Measurements from ENCODE around the gene GPR15LG.
"Not testable (repeated sequence)": the region's sequence is repeated elsewhere in the genome, so short reads cannot be mapped to it uniquely, and the experiment has no call there.

The GPR15LG gene

GRCh38 chr10:84156768-84157167 is 16.8 kb upstream of the GPR15LG start:
- peaks cover 33% of the 10 kb centered on the region for H3K4me1 Mint-ChIP-seq (ENCODE audit: low read depth)
- H3K4me3 Mint-ChIP-seq, result peak overlapping the region; percentile 30
- peaks cover 2% of the 10 kb centered on the region for H3K36me3 Mint-ChIP-seq
- peak overlapping the region; percentile 83 for H3K27ac Mint-ChIP-seq
- H3K9me3 Mint-ChIP-seq (ENCODE audit: low read depth), result no peaks in the 10 kb centered on the region
- H3K27me3 Mint-ChIP-seq, result no peaks in the 10 kb centered on the region

GRCh38 chr10:84158061-84158460 is 15.5 kb upstream of the GPR15LG start:
- peaks cover 31% of the 10 kb centered on the region for H3K4me1 Mint-ChIP-seq (ENCODE audit: low read depth)
- no peaks in the 10 kb centered on the region for H3K9me3 Mint-ChIP-seq (ENCODE audit: low read depth)
- no peak overlapping the region for H3K27ac Mint-ChIP-seq
- H3K36me3 Mint-ChIP-seq, result peaks cover 2% of the 10 kb centered on the region
- no peak overlapping the region for H3K4me3 Mint-ChIP-seq
- H3K27me3 Mint-ChIP-seq, result peaks cover under 1% of the 10 kb centered on the region

- peak overlapping the region; percentile 54 for H3K27ac Mint-ChIP-seq
- H3K4me3 Mint-ChIP-seq, result no peak overlapping the region
- H3K36me3 Mint-ChIP-seq, result peaks cover 2% of the 10 kb centered on the region
- H3K27me3 Mint-ChIP-seq, result peaks cover 3% of the 10 kb centered on the region
- H3K9me3 Mint-ChIP-seq (ENCODE audit: low read depth), result no peaks in the 10 kb centered on the region
- H3K4me1 Mint-ChIP-seq (ENCODE audit: low read depth), result peaks cover 26% of the 10 kb centered on the region
Measured at GRCh38 chr10:84158550-84158949, 15.1 kb upstream of the GPR15LG start.

GRCh38 chr10:84159076-84159685 is 14.4 kb upstream of the GPR15LG start:
- peak overlapping the region; percentile 41 for H3K27ac Mint-ChIP-seq
- H3K27me3 Mint-ChIP-seq, result peaks cover 3% of the 10 kb centered on the region
- H3K9me3 Mint-ChIP-seq (ENCODE audit: low read depth), result no peaks in the 10 kb centered on the region
- H3K36me3 Mint-ChIP-seq, result peaks cover 2% of the 10 kb centered on the region
- no peak overlapping the region for H3K4me3 Mint-ChIP-seq
- H3K4me1 Mint-ChIP-seq (ENCODE audit: low read depth), result peaks cover 24% of the 10 kb centered on the region

GRCh38 chr10:84160663-84161362 is 12.8 kb upstream of the GPR15LG start:
- no peaks in the 10 kb centered on the region for H3K36me3 Mint-ChIP-seq
- H3K9me3 Mint-ChIP-seq (ENCODE audit: low read depth), result no peaks in the 10 kb centered on the region

GRCh38 chr10:84163996-84164395 is 9.6 kb upstream of the GPR15LG start:
- Mint-ChIP-seq H3K9me3 (ENCODE audit: low read depth) (no peaks in the 10 kb centered on the region), H3K27me3 (peaks cover 4% of the 10 kb centered on the region), H3K27ac (no peak overlapping the region), H3K36me3 (peaks cover 2% of the 10 kb centered on the region), H3K4me1 (ENCODE audit: low read depth) (peaks cover 4% of the 10 kb centered on the region), H3K4me3 (no peak overlapping the region)

More at GRCh38 chr10:84160663-84161362, 12.8 kb upstream of the GPR15LG start:
- H3K4me3 Mint-ChIP-seq, result no peak overlapping the region
- H3K27me3 Mint-ChIP-seq, result peaks cover 3% of the 10 kb centered on the region
- H3K27ac Mint-ChIP-seq, result no peak overlapping the region
- peaks cover 24% of the 10 kb centered on the region for H3K4me1 Mint-ChIP-seq (ENCODE audit: low read depth)

GRCh38 chr10:84164442-84164841 is 9.2 kb upstream of the GPR15LG start:
- Mint-ChIP-seq H3K27ac (no peak overlapping the region), H3K27me3 (peaks cover 4% of the 10 kb centered on the region), H3K4me3 (no peak overlapping the region), H3K9me3 (ENCODE audit: low read depth) (no peaks in the 10 kb centered on the region), H3K4me1 (ENCODE audit: low read depth) (peaks cover under 1% of the 10 kb centered on the region), H3K36me3 (peaks cover 2% of the 10 kb centered on the region)

- peaks cover 2% of the 10 kb centered on the region for H3K36me3 Mint-ChIP-seq
- no peaks in the 10 kb centered on the region for H3K9me3 Mint-ChIP-seq (ENCODE audit: low read depth)
- no peak overlapping the region for H3K4me3 Mint-ChIP-seq
- no peak overlapping the region for H3K27ac Mint-ChIP-seq
- H3K27me3 Mint-ChIP-seq, result peaks cover 4% of the 10 kb centered on the region
- H3K4me1 Mint-ChIP-seq (ENCODE audit: low read depth), result no peaks in the 10 kb centered on the region
Measured at GRCh38 chr10:84166620-84167288, 6.8 kb upstream of the GPR15LG start.

- not testable (repeated sequence) for H3K27me3 Mint-ChIP-seq; H3K9me3 Mint-ChIP-seq (ENCODE audit: low read depth); H3K4me1 Mint-ChIP-seq (ENCODE audit: low read depth); H3K27ac Mint-ChIP-seq; H3K36me3 Mint-ChIP-seq; H3K4me3 Mint-ChIP-seq
Measured at GRCh38 chr10:84167289-84167653, 6.3 kb upstream of the GPR15LG start.

- H3K27ac Mint-ChIP-seq; H3K36me3 Mint-ChIP-seq; H3K27me3 Mint-ChIP-seq; H3K9me3 Mint-ChIP-seq (ENCODE audit: low read depth); H3K4me1 Mint-ChIP-seq (ENCODE audit: low read depth); H3K4me3 Mint-ChIP-seq: not testable (repeated sequence)
Measured at GRCh38 chr10:84168382-84168781, 5.2 kb upstream of the GPR15LG start.

GRCh38 chr10:84171237-84171636 is 2.4 kb upstream of the GPR15LG start:
- H3K36me3 Mint-ChIP-seq; H3K9me3 Mint-ChIP-seq (ENCODE audit: low read depth); H3K4me1 Mint-ChIP-seq (ENCODE audit: low read depth); H3K27ac Mint-ChIP-seq; H3K27me3 Mint-ChIP-seq; H3K4me3 Mint-ChIP-seq: not testable (repeated sequence)

GRCh38 chr10:84171700-84172466 is 1.7 kb upstream of the GPR15LG start:
- not testable (repeated sequence) for H3K27ac Mint-ChIP-seq; H3K27me3 Mint-ChIP-seq; H3K9me3 Mint-ChIP-seq (ENCODE audit: low read depth); H3K4me1 Mint-ChIP-seq (ENCODE audit: low read depth); H3K4me3 Mint-ChIP-seq; H3K36me3 Mint-ChIP-seq

GRCh38 chr10:84172467-84173356 is 889 bp upstream of the GPR15LG start:
- no peaks in the 10 kb centered on the region for H3K36me3 Mint-ChIP-seq
- no peaks in the 10 kb centered on the region for H3K27me3 Mint-ChIP-seq
- H3K27ac Mint-ChIP-seq, result no peak overlapping the region
- no peaks in the 10 kb centered on the region for H3K9me3 Mint-ChIP-seq (ENCODE audit: low read depth)
- H3K4me3 Mint-ChIP-seq, result no peak overlapping the region
- H3K4me1 Mint-ChIP-seq (ENCODE audit: low read depth), result peaks cover 5% of the 10 kb centered on the region

GRCh38 chr10:84175436-84175835 is 1.8 kb downstream of the GPR15LG start:
- Mint-ChIP-seq H3K27me3 (no peaks in the 10 kb centered on the region), H3K27ac (no peak overlapping the region), H3K36me3 (no peaks in the 10 kb centered on the region), H3K4me1 (ENCODE audit: low read depth) (peaks cover 5% of the 10 kb centered on the region), H3K4me3 (no peak overlapping the region), H3K9me3 (ENCODE audit: low read depth) (no peaks in the 10 kb centered on the region)

Measured in activated naive CD8-positive, alpha-beta T cell (primary cell).